NCI-H226 (cell line): ENCODE results near the gene RAB1B.
A peak's percentile ranks its signal among the peaks of the same experiment; 100 is the strongest.

Experiments
- DNase-seq: peaks from one replicate; pipeline ENCODE4 v3.0.0-alpha.2; 2015

Gene RAB1B

DNA sequence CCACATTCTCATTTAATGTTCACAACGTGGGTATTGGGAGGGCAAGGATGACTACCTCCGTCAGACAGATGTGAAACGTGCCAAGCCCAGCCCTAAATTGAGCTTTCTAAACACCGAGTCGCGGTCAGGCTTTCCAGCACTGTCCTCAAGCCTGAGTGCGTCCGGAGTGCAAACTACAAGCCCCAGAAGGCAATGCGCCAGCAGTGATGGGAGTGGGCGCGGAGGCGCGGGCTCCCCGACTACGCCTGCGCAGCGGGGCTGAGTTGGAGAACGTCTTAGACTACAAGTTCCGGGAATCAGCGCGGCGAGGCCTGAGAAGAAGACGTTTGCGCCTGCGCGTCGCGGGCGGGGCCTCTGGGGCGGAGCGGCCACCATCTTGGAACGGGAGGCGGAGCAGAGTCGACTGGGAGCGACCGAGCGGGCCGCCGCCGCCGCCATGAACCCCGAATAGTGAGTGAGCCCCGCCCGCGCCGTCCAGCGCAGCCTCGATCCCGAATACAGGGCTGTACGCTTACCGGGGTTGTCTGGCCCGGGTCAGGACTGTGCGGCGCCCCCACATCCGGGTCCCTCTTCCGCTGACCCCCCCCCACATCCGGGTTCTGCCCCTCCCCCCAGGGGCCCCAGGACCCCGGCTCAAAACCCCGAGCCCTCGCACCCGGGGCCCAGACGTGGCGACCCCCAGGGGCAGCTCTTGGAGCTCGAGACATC lies at the start of gene RAB1B:
Gene RAB1B, plus strand, starts transcription at position 396 of the 708 bp plus-strand sequence. Its CDS starts 41 bp downstream, at position 437.
- DNase-seq: peak; percentile 98

DNA sequence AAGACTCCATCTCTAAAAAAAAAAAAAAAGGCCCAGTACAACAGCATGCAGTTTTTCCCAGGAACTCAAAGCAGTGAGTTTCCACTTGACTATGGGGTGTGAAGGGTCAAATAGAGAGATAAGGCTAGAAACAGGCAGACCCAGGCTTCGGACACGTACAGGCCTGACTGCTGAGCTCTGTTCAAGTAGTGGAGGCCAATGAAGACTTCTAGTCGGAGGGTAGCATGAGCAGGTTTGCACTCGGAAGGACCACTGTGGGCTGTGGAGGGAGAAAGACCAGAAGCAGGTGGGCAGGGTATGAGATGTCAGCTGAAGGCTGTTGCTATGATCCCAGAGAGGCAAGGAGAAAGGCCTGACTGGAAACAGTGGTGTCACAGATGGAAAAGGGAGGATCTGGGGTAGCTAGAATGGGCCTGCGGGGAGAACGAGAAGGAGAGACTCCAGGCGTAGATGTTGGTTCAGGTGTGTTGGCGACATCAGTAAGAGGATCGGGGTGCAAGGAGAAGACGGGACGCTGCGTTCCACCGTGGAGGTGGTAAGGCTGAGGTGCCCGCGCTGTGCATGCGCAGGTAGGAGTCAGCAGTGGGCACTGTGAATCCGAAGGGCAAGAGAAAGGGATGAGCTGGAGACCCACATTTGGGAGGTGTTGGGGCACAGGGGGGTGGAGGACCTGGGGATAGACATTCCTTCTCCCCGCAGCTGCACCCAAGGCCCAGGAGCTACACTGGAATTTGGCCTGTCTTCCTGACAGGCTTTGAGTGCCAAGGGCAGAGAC lies 49.4 kb upstream of the RAB1B start:
- DNase-seq: no peak

DNA sequence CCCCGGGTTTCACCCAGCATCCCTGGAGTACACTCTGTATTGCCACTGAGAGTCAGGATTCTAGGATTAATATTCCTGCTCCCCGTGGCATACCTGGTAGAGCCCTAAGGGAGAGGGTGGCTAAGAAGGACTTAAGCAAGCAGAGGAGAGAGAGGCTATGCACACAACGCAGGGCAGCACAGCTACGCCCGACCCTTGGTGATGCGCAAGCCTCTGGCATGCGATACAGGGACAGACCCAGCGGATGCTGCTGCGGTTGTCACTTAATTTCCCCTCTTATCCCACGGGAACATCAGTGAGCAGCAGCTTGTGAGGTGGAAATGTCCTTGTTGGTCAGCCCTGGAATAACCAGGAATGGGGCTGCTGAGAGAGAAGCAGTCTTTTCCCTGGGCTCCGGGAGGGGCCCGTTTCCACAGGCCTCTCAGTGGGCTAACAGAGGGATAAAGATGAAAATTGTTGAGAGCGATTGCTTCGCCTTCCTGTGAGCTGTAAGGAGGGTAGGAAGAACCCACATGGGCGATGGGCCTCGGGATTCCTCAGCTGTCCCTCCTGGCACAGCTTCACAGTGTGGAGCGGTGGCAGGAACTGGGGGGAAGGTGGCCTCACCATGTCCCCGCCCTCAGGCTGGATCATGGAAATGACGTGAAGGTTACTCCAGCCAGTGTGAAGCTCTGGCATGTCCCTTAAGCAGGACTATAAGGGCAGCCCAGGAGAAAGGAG lies 48.4 kb upstream of the RAB1B start:
- no peak for DNase-seq

DNA sequence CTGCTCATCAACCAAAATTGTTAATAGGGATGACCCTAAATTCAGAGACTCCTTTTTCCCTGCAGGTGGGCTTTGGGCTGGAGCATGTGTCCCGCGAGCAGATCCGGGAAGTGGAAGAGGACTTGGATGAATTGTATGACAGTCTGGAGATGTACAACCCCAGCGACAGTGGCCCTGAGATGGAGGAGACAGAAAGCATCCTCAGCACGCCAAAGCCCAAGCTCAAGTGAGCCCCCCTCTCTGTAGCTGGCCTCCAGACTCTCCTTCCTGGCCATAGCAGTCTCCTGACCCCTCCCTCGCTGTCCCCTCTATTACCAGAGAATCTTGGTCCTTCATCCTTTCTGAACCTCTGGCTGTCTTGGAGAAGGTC lies 47.9 kb upstream of the RAB1B start:
- DNase-seq: no peak

DNA sequence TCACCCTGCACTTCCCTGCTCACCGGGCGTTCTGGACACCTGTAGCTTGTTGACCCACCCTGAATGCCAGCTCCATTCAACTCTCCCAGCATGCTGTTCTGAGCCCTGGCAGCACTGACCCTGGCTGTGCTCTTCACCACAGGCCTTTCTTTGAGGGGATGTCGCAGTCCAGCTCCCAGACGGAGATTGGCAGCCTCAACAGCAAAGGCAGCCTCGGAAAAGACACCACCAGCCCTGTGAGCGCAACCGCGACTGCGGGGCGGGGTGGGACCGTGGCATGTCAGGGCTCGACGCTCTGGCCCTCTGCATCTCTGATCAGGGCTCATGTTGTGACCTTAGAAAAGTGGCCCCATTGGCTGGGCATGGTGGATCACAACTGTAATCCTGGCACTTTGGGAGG lies 47.4 kb upstream of the RAB1B start:
- DNase-seq: no peak

DNA sequence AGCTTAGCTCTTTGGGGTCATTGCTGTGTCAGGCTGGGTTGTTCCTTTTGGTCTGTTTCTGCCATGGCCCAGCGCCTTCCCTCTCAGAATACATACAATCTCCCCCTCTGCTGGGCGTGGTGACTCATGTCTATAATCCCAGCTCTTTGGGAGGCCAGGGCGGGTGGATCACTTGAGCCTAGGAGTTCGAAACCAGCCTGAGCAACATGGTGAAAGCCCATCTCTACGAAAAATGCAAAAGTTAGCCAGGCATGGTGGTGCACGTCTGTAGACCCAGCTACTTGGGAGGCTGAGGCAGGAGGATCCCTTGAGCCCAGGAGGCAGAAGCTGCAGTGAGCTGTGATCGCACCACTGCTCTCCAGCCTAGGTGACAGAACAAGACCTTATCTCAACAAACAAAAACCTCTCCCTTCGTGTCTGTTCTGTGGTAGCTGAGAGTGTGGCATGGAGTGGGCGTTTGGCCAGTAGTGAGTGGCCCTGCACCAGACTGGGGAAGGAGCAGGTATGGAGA lies 46.7 kb upstream of the RAB1B start:
- DNase-seq: no peak

DNA sequence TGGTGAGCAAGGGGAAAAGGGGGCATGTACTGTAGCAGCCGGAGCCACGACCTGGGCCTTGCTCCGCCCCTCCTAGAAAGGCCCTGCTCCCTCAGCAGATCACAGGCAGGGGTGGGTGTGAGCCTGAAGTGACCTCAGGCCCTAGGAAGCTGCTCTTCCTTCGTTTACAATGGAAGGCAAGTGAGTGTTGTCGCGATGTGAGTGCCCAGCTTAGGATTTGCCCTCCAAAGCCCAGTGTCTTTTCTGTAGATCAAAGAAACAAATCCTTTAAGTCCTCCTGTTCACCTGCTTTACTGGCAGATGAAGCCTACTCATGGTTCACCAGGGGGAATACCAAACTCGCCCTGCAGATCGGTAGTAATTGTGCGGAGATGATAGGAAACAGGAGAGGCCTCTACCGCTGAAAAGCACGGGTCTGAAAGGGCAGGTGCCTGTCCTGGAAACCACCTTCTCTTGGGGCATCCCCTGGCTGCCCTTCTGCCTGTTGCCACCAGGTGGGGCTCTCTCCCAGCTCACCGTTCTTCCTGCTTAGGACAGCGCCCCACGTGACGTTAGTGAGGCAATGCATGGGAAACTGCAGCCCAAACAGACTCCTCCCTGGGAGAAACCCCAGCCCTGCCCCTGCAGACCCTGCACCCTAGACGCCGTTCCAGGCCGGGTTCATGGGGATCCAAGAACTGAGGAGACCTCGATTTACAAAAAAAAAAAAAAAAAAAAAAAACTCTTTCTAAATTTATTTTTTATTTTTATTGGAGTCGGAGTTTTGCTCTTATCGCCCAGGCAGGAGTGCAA lies 45.9 kb upstream of the RAB1B start:
- DNase-seq: peak; percentile 73

DNA sequence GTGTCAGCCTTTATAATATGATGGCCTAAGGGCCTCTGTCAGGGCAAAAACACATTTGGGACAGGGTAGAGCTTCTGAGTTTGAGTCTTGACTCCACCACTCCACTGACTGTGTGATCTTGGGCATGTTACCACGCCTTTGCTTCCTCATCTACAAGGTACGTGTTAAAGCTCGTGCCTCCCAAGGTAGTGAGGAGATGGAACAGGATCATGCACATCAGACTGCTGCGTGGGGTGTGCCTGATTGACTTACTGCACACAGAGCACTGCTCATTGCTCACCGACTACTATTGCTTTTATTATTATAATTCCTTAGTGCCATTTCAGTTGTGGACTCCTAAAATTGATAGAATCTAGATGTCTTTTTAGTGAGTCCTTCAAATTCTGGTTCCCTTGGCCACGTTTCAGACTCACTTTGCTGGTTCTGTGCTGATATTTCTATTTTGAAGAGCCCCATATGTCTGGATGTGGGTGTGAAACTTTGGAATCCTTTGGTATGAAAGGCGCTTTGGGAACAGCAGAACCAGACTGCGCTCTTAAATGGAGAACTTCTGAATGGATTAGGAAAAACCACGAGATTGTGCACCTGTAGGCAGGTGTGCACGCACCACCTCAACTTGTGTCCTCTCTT lies 44.1 kb upstream of the RAB1B start:
- DNase-seq: no peak

DNA sequence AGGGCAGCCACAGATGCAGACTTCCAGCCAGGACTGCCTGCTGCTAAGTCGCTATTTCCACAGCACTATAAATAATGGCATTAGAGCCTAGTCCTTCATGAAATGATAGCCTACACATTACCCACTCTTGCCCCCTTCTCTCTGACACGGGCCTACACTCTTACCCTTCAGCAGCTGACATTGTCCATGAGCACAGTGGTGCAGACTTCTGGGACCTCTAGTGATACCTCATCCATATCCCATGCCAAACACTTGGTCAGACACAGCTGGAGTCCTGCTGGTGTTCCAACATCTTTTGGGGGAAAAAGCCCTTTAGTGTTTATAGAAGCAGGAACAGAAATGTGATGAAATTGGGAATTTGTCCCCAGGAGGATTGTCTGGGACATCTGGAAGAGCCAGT lies 43.4 kb upstream of the RAB1B start:
- no peak for DNase-seq

DNA sequence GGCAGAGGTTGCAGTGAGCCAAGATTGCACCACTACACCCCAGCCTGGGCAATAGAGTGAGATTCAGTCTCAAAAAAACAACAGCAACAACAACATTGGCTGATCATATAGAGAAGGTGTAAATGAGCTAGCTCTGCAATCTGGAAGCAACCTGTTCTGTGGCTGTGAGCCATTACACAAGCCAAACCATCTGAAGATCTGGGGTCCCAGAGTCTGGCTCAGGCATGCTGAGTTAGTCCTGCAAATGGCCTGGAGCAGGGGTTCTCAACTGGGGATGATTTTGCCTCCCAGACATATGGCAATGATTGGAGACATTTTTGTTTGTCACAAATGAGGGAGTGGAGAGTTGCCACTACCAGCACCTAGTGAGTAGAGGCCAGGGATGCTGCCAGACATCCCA lies 42.3 kb upstream of the RAB1B start:
- DNase-seq: no peak

DNA sequence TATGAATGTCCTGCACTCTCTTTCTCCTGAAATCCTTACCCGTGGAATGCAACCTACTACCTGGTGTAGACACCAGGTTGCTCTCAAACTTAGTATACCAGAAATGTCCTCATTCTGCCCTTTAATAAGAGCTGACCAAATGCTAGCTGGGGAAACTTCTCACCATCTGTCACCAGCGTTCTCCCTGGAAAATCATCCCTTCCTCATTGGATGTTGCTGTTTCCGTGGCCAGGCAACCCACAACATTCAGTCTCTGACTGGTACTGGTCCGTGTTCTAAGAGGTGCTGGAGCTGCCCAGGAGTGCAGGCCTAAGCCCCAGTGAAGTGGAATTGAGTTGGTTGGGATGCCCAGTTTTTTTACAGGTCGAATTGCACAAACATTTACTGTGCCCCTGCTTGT lies 40.7 kb upstream of the RAB1B start:
- DNase-seq: no peak

DNA sequence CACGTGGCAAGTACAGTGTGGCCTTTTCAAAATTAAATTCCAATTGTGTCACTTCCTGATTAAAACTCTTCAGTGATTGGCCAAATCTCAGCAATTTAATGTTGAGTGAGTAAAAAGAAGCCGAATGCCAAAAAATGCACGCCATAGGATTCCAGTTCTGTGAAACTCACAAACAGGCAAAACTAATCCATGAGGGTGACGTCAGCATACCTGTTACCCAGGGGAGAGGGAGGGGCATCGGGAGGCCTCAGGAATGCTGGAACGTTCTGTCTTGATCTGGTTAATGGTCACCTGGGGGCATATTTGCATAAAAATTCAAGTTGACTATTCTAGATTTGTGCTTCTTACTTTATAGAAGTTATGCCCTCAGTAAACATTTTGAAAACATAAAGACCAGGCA lies 39.9 kb upstream of the RAB1B start:
- no peak for DNase-seq

DNA sequence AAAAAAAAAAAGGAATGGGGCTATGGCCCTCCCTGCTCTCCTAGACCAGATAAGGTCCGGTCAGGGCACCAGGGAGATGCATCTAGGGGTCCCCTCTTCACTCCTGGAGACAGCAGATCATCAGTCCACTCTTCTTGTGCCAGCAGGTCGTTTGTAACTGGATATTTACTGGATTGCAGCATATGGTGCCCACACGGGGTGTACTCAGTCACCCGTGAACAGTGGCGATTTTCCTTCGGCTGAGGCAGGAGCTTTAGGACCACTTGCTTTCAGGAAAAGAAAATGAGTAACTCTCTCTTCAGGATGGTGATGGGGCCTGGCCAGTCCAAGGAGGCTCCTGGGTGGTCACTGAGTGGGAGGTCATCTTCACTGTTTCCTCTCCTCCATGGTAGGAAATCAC lies 38.3 kb upstream of the RAB1B start:
- DNase-seq: no peak

DNA sequence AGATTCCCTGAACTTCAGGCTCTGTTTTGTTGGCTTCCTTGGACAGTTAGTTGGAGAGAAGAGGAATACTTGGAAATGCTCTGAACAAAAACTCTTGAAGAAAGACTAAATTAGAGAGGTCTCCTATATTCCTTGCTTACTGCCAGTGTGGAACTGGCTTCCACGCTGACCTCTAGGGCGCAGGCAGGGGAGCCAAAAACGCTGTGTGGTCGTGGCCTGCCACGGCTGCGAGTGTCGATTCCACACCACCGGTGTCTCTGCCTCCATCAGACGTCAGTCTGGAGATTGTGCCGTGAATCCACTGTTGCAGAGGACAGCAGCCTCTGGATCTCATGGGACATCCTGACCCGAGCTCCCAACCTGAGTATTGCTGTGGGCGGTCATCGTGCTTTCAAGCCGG lies 37.5 kb upstream of the RAB1B start:
- DNase-seq: no peak

DNA sequence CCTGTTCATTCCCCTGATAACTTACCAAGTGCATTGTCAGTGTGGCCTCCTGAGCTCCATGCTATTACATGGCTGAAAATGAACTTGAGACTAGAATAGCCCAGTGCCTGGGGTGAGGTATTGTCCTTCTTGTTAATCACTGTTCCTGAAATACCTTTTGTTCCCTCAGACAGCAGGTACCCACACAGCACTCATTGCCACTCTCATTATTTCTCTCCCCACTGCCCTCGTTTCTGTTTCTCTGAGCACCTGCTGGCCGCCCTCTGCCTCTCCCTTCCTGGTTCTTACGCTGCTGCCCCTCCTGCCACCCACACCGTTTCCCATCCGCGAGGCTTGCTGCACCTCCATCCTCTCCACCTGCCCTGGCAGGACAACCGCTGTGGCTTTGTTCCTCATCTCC lies 36.9 kb upstream of the RAB1B start:
- DNase-seq: no peak

DNA sequence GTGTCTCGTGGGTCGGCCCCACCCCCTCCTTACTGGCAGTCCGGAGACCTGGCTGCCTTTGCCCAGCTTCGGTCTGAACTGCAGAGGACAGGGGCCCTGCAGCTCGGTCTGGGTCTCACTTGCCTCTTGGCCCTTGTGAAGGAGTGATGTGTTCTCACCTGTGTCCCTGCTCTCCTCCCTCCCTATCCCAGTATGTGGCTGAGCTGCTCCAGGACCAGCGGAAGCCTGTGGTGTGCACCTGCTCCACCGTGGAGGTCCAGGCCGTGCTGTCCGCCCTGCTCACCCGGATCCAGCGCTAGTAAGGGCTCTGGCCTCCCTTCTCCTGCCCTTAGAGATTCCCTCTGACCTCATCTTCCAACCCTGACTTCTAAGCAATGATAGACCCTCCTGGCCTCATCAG lies 35.7 kb upstream of the RAB1B start:
- DNase-seq: no peak

DNA sequence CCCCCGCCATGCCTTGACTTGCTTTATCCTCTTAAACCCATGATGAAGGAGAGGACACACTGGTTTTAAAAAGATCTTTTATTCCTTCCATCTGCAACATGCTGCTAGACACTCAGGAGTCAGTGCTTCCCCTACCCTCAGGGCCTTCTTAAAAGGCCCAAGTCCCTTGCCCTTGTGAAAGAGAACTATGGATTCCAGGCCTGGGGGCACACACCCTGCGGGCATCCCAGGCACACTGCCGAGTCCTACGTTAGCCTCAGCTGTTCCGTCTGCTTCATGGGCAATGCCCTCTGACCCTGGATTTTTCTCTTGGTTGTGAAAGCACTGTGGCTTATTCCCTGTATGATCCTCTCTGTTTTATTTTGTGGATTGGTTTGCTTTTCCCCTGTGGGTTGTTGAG lies 35.1 kb upstream of the RAB1B start:
- no peak for DNase-seq

DNA sequence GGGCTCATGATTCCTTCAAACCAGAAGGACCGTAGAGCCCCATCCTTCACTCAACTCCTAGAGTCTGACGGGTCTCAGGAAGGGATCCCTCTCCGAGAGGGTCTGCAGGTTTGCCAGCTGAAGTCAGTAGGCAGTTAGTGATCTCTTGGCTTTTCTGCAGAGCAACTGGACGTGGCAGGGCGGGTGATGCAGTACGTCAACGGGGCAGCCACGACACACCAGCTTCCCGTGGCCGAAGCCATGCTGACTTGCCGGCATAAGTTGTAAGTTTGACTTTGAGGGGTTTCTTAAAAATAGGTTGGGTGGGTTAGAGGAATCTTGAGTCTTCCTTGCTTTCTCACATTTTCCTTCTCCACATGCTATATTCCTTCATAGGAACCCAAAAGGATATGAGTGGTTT lies 33.3 kb upstream of the RAB1B start:
- DNase-seq: no peak

DNA sequence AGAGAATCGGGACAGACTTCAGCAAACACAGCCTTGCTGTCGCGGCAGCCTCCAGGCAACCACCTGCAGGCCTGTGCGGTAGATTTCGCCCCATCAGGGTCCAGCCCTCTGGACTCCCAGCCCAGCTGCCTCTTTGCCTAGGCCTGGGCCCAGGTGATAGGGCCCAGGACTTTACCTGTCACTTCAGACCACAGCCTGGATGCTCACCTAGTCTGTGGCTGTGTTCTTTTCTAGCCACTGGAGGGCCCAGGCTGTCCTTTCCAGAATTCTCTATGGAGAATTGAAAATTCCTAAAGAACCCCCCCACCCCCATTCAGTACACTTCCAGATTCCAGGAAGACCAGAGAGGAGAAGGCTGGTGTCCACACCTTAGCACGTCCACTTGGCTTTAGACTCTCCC lies 30.6 kb upstream of the RAB1B start:
- no peak for DNase-seq

DNA sequence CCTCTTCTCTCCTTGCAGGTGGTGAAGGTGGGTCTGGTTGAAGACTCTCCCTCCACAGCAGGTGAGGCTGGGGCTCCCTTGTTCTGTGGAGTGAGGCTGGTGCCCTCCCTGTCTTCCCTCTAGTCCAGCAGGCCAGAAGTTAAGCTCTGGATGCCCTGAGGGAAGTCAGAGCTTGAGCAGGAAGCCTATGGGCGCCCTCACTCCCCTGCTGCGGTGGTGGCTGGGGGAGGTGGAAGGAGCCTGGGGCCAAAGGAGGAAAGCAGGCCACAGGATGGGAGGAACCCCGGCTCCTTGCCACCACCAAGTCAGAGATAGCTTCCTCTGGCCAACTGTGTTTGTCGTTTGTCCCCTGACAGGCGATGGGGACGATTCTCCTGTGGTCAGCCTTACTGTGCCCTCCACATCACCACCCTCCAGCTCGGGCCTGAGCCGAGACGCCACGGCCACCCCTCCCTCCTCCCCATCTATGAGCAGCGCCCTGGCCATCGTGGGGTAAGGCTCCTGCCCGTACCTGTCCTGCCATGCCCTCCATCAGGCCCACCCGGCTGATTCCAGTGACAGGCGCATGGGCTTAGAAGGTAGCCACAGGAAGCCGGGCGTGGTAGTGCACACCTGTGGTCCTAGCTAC lies 29.5 kb upstream of the RAB1B start:
- DNase-seq: no peak

DNA sequence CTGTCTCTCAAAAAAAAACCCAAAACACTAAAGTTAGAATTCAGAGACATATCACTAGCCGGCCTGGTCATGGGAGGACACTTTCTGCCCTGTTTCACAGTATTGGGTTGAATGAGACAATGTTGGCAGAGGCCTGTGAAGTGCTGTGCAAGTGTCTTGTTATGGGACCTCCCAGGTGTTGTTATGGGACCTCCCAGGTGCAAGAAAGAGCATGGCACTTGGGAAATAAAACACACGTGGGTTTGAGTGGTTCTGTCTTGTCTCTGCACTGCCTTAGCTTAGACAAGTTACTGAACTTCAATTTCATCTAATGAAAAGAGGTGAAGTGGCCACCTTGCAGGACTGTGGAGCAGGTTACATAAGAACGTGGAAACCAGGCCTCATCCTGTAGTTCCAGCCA lies 28.9 kb upstream of the RAB1B start:
- DNase-seq: no peak
